Endothelial cell of umbilical vein (primary cell): ENCODE measurements around the gene TBCD. TPM values are rescaled to one million over a fixed set of nuclear protein-coding genes. Genes with fewer than 3 reads are reported as not detected.
A peak's percentile ranks its signal among the peaks of the same experiment; 100 is the strongest.

ENCODE experiments used
- BruUV-seq: library from RNA; stranded (reverse); fragments of 400-500 nt; replicated peaks from 2 replicates; lab custom pipeline; 2021; lab: Mats Ljungman, UMichigan
- CTCF ChIA-PET: fragments of 300-600, 350-600 bp; sonication (Branson Sonifier 250); formaldehyde crosslinking; loops from one replicate; lab custom pipeline; 2021; ENCODE audit warnings: antibody characterized with exemption, inconsistent platforms; lab: Charles Lee
- POLR2A ChIA-PET: fragments of 300-600, 350-600 bp; sonication (Branson Sonifier 250); formaldehyde crosslinking; loops from one replicate; lab custom pipeline; 2021; ENCODE audit warnings: antibody characterized with exemption, inconsistent platforms; lab: Charles Lee
- DNase-seq: peaks from one replicate; pipeline ENCODE4 v3.0.0-alpha.2; 2011; ENCODE audit warnings: low read depth, low spot score
- FAIRE-seq: peaks from 2 replicates; lab custom pipeline; 2011; peaks lifted over from hg19 to GRCh38; lab: Jason Lieb, UNC
- H2AFZ ChIP-seq: 2 replicates; pipeline ENCODE4 v1.6.0; 2012; ENCODE audit warnings: low read depth, low read length, control low read depth, inconsistent platforms
- H3K27ac ChIP-seq: 2 replicates; pipeline ENCODE4 v1.5.1; 2011; ENCODE audit warnings: low read depth, mild to moderate bottlenecking, control low read depth, low read length, moderate library complexity; ENCODE audit not compliant: insufficient read depth
- H3K27me3 ChIP-seq, 2 experiments: 2 replicates each; pipeline versions ENCODE4 v1.6.0 to v1.6.1; 2011; ENCODE audit warnings: low read length in 2 of 2, mixed read lengths in 1 of 2; ENCODE audit not compliant: control insufficient read depth in 2 of 2, insufficient read depth in 2 of 2
- H3K36me3 ChIP-seq, 2 experiments: 2 replicates in 1 of 2; 3 replicates in 1 of 2; pipeline ENCODE4 v1.5.1; 2011; ENCODE audit warnings: low read length in 2 of 2, mild to moderate bottlenecking in 1 of 2, moderate library complexity in 1 of 2; ENCODE audit not compliant: control insufficient read depth in 2 of 2, insufficient read depth in 2 of 2; ENCODE audit errors: extremely low read depth in 1 of 2
- H3K4me1 ChIP-seq: 3 replicates; pipeline ENCODE4 v1.5.1; 2011; ENCODE audit warnings: mild to moderate bottlenecking, low read length; ENCODE audit not compliant: control insufficient read depth, insufficient read depth; ENCODE audit errors: extremely low read depth
- H3K4me2 ChIP-seq: 2 replicates; pipeline ENCODE4 v1.6.1; 2011; ENCODE audit warnings: low read length, control low read depth, mixed read lengths; ENCODE audit not compliant: insufficient read depth
- H3K4me3 ChIP-seq, 3 experiments: fragments of 200-600 bp in 1 of 3; sonication (generic), shearing (Covaris generic) in 1 of 3; replicated peaks in 1 of 3; 2 replicates each; pipeline ENCODE4 v1.5.1; 2011 to 2016; ENCODE audit warnings: control low read depth in 3 of 3, low read length in 3 of 3, mild to moderate bottlenecking in 2 of 3, inconsistent platforms in 1 of 3, low read depth in 1 of 3, moderate library complexity in 1 of 3; ENCODE audit not compliant: insufficient read depth in 1 of 3
- H3K79me2 ChIP-seq: 2 replicates; pipeline ENCODE4 v1.6.0; 2012; ENCODE audit warnings: low read length, inconsistent platforms; ENCODE audit not compliant: control insufficient read depth, insufficient read depth
- H3K9ac ChIP-seq: replicated peaks from 2 replicates; pipeline ENCODE3; 2011; ENCODE audit warnings: low read length, control low read depth; ENCODE audit not compliant: insufficient read depth; ENCODE audit errors: extremely low read depth
- H3K9me1 ChIP-seq: replicated peaks from 3 replicates; pipeline ENCODE4 v1.6.0; 2011; ENCODE audit warnings: mild to moderate bottlenecking, low read length; ENCODE audit not compliant: control insufficient read depth, insufficient read depth; ENCODE audit errors: extremely low read depth
- H3K9me3 ChIP-seq: replicated peaks from 2 replicates; pipeline ENCODE4 v1.5.1; 2012; ENCODE audit warnings: low read length, inconsistent platforms; ENCODE audit not compliant: control insufficient read depth, insufficient read depth
- H4K20me1 ChIP-seq: replicated peaks from 2 replicates; pipeline ENCODE3; 2011; ENCODE audit warnings: mild to moderate bottlenecking, low read length; ENCODE audit not compliant: control insufficient read depth, insufficient read depth; ENCODE audit errors: extremely low read depth
- CTCF ChIP-seq, 2 donors: IDR thresholded peaks; 1 replicate in 1 of 2; 2 replicates in 1 of 2; pipeline ENCODE4 v1.5.1; 2011; ENCODE audit warnings: low read length in 2 of 2, mild to moderate bottlenecking in 2 of 2, moderate library complexity in 2 of 2, control low read depth in 1 of 2, inconsistent platforms in 1 of 2, low read depth in 1 of 2; ENCODE audit not compliant: insufficient read depth in 1 of 2; ENCODE audit errors: extremely low read depth in 1 of 2
- EZH2 ChIP-seq: IDR thresholded peaks from 2 replicates; pipeline ENCODE4 v1.6.1; 2012; ENCODE audit warnings: borderline replicate concordance, low read depth, mild to moderate bottlenecking, moderate library complexity, low read length, inconsistent platforms; ENCODE audit not compliant: severe bottlenecking
- FOS ChIP-seq: IDR thresholded peaks from 2 replicates; pipeline ENCODE4 v1.6.1; 2011; ENCODE audit warnings: mild to moderate bottlenecking, low read length, moderate library complexity, borderline replicate concordance; ENCODE audit not compliant: insufficient read depth
- GATA2 ChIP-seq: IDR thresholded peaks from 2 replicates; pipeline ENCODE4 v1.7.0; 2011; ENCODE audit warnings: low read depth, mild to moderate bottlenecking, moderate library complexity, mixed read lengths, low read length; ENCODE audit not compliant: insufficient read length, insufficient read depth
- JUN ChIP-seq: IDR thresholded peaks from 2 replicates; pipeline ENCODE4 v1.6.1; 2011; ENCODE audit warnings: borderline replicate concordance, low read depth; ENCODE audit not compliant: insufficient read length, insufficient read depth
- MAX ChIP-seq: IDR thresholded peaks from 2 replicates; pipeline ENCODE4 v1.6.1; 2011; ENCODE audit not compliant: insufficient read depth, insufficient read length
- MYC ChIP-seq: IDR thresholded peaks from one replicate; pipeline ENCODE4 v1.6.1; 2011; ENCODE audit warnings: mild to moderate bottlenecking, low read depth, low read length
- POLR2A ChIP-seq: IDR thresholded peaks from 2 replicates; pipeline ENCODE4 v1.6.1; 2012; ENCODE audit warnings: low read depth, mild to moderate bottlenecking, control low read depth, low read length
- POLR2AphosphoS5 ChIP-seq: IDR thresholded peaks from 2 replicates; pipeline ENCODE4 v1.6.1; 2012; ENCODE audit warnings: low read depth, mild to moderate bottlenecking, control low read depth, low read length, moderate library complexity; ENCODE audit not compliant: insufficient read depth
- dilution Hi-C: fragments of 300-500 bp; cut with MboI; formaldehyde crosslinking; loops from one replicate; pipeline ENCODE4 v1.15.0; 2019; ENCODE audit warnings: low sequenced_read_pairs; ENCODE audit not compliant: extremely low pct_ligation_motif_present
- intact Hi-C: fragments of 100-400 bp; cut with micrococcal nuclease; formaldehyde crosslinking; loops from one replicate; pipeline ENCODE4 v1.10.0; 2022
- polyA plus RNA-seq, 4 experiments: library from polyadenylated mRNA; depleted of rRNA in 3 of 4; stranded (reverse) in 3 of 4; unstranded in 1 of 4; fragments of >200 nt; gene quantifications; 2 replicates each; pipeline versions ENCODE4 v1.2.1 to v1.2.3, GENCODE V29; 2011 to 2012; ENCODE audit warnings: missing spikeins in 1 of 4
- total RNA-seq: library from RNA; stranded (reverse); gene quantifications from 2 replicates; pipeline ENCODE4 v1.2.3, GENCODE V29; 2021

Gene TBCD
- total and polyA plus RNA-seq, 2 donors (not counting 3 experiments of a cell fraction or from before 2014, with no cell fraction given), result 121 to 145 TPM

GRCh38 chr17:82894389-82894788, 142.5 kb downstream of the TBCD start:
- ChIA-PET POLR2A (no interaction called here), CTCF (interaction anchor here (1.3 to 4.6 kb wide), 3 partner anchors 10 to 113 kb away, joined by 3 to 21 read pairs (median 20); no protein-coding TSS in a partner anchor)
- no peak overlapping the region for H3K4me2 ChIP-seq
- TF ChIP-seq POLR2AphosphoS5 (no peak), GATA2 (no peak), MAX (no peak), JUN (no peak), MYC (no peak), POLR2A (no peak), CTCF (IDR thresholded peaks at IDR 0.05; ENCODE audit: extremely low read depth in 1 of 2, insufficient read depth in 1 of 2, low read depth in 1 of 2, low read length in 2 of 2) (no peak), FOS (no peak), EZH2 (no peak)
- H2AFZ ChIP-seq, result no peak overlapping the region
- FAIRE-seq (no peak), DNase-seq (peak; percentile 58)
- no peak overlapping the region for H3K9ac ChIP-seq
- dilution Hi-C loops (no loop called here), intact Hi-C loops (no loop called here)
- H3K4me3 ChIP-seq, result no peak overlapping the region
- no peaks in the 10 kb centered on the region for H3K9me3 ChIP-seq
- H3K27me3 ChIP-seq, result no peaks in the 10 kb centered on the region
- no TSS peak for BruUV-seq
- no peaks in the 10 kb centered on the region for H3K4me1 ChIP-seq
- no peaks in the 10 kb centered on the region for H4K20me1 ChIP-seq
- H3K79me2 ChIP-seq, result no peaks in the 10 kb centered on the region
- peaks cover 0 to 22% of the 10 kb centered on the region in 2 experiments for H3K36me3 ChIP-seq
- no peaks in the 10 kb centered on the region for H3K9me1 ChIP-seq
- H3K27ac ChIP-seq, result no peak overlapping the region
